HG02973 (cell line): Measurements from ENCODE around the gene EIF4E.
A peak's percentile ranks its signal among the peaks of the same experiment; 100 is the strongest.
"Not testable (repeated sequence)": the region's sequence is repeated elsewhere in the genome, so short reads cannot be mapped to it uniquely, and the experiment has no call there.

Experiments
- ATAC-seq: cut with Tn5 transposase; IDR thresholded peaks from one replicate; pipeline ENCODE4 v1.9.1; 2021; ENCODE audit warnings: moderate library complexity; ENCODE audit not compliant: unreplicated experiment

The EIF4E gene

GRCh38 chr4:98934851-98935250 lies 5.9 kb upstream of the EIF4E start:
- not testable (repeated sequence) for ATAC-seq

GRCh38 chr4:98932539-98932938 lies 3.6 kb upstream of the EIF4E start:
- no peak for ATAC-seq

GRCh38 chr4:98930311-98930865 lies 1.5 kb upstream of the EIF4E start:
- ATAC-seq = no peak

GRCh38 chr4:98929341-98930267 lies 671 bp upstream of the EIF4E start:
- peak; percentile 61 for ATAC-seq

GRCh38 chr4:98928131-98928504 lies 815 bp downstream of the EIF4E start:
- ATAC-seq = peak; percentile 36

GRCh38 chr4:98926257-98926656 lies 2.7 kb downstream of the EIF4E start:
- not testable (repeated sequence) for ATAC-seq

- ATAC-seq = no peak
Measured at GRCh38 chr4:98921292-98921691, 7.6 kb downstream of the EIF4E start.

- ATAC-seq = no peak
Measured at GRCh38 chr4:98919996-98920395, 8.9 kb downstream of the EIF4E start.

GRCh38 chr4:98910728-98911127 lies 18.2 kb downstream of the EIF4E start:
- ATAC-seq = not testable (repeated sequence)

GRCh38 chr4:98909646-98910401 lies 19.1 kb downstream of the EIF4E start:
- no peak for ATAC-seq

GRCh38 chr4:98908703-98909262 lies 20.1 kb downstream of the EIF4E start:
- no peak for ATAC-seq

- no peak for ATAC-seq
Measured at GRCh38 chr4:98908182-98908581, 20.8 kb downstream of the EIF4E start.

- no peak for ATAC-seq
Measured at GRCh38 chr4:98905839-98906238, 23.1 kb downstream of the EIF4E start.

- ATAC-seq = no peak
Measured at GRCh38 chr4:98905297-98905696, 23.6 kb downstream of the EIF4E start.

- ATAC-seq = no peak
Measured at GRCh38 chr4:98903963-98904362, 25.0 kb downstream of the EIF4E start.

- no peak for ATAC-seq
Measured at GRCh38 chr4:98903561-98903960, 25.4 kb downstream of the EIF4E start.

GRCh38 chr4:98899277-98899676 lies 29.7 kb downstream of the EIF4E start:
- ATAC-seq = no peak

- no peak for ATAC-seq
Measured at GRCh38 chr4:98891478-98892337, 37.2 kb downstream of the EIF4E start.

- no peak for ATAC-seq
Measured at GRCh38 chr4:98890702-98891455, 38.1 kb downstream of the EIF4E start.

GRCh38 chr4:98887145-98887544 lies 41.8 kb downstream of the EIF4E start:
- no peak for ATAC-seq
